Lung (tissue), 12 donors: ENCODE results near the gene PHF24. TPM values are rescaled to one million over a fixed set of nuclear protein-coding genes. Genes with fewer than 3 reads are reported as not detected.

Source experiments
- ATAC-seq: fragments of 200-7000 bp; cut with Tn5 transposase; one replicate; pipeline ENCODE4 v1.9.1; 2020; ENCODE audit warnings: moderate number of reproducible peaks; ENCODE audit not compliant: insufficient read depth, low FRiP score
- DNase-seq, 3 donors: peaks; one replicate each; pipeline ENCODE4 v3.0.0-alpha.2; 2013 to 2017
- H3K27ac ChIP-seq, 2 donors: one replicate each; pipeline ENCODE4 v1.5.1; 2013; ENCODE audit warnings: mild to moderate bottlenecking in 2 of 2, moderate library complexity in 2 of 2, control low read depth in 1 of 2, inconsistent platforms in 1 of 2, low read depth in 1 of 2, low read length in 1 of 2
- H3K27me3 ChIP-seq, 3 donors: one replicate each; pipeline ENCODE4 v1.5.1; 2013; ENCODE audit warnings: low read length in 2 of 3; ENCODE audit not compliant: control insufficient read depth in 3 of 3, insufficient read depth in 3 of 3
- H3K36me3 ChIP-seq, 4 donors: one replicate each; pipeline ENCODE4 v1.5.1; 2013; ENCODE audit warnings: low read length in 4 of 4, mild to moderate bottlenecking in 1 of 4, moderate library complexity in 1 of 4; ENCODE audit not compliant: control insufficient read depth in 4 of 4, insufficient read depth in 4 of 4
- H3K4me1 ChIP-seq, 5 donors: one replicate each; pipeline ENCODE4 v1.5.1; 2013; ENCODE audit warnings: low read length in 5 of 5, mild to moderate bottlenecking in 2 of 5, moderate library complexity in 1 of 5; ENCODE audit not compliant: control insufficient read depth in 5 of 5, insufficient read depth in 5 of 5
- H3K4me3 ChIP-seq: one replicate; pipeline ENCODE4 v1.5.1; 2013; ENCODE audit warnings: mild to moderate bottlenecking, control low read depth, moderate library complexity
- H3K9ac ChIP-seq, 2 donors: one replicate each; pipeline ENCODE4 v1.5.1; 2013; ENCODE audit warnings: low read length in 2 of 2, control low read depth in 1 of 2; ENCODE audit not compliant: insufficient read depth in 1 of 2
- H3K9me3 ChIP-seq, 4 donors: one replicate each; pipeline ENCODE4 v1.5.1; 2013; ENCODE audit warnings: low read length in 3 of 4, mild to moderate bottlenecking in 1 of 4, moderate library complexity in 1 of 4; ENCODE audit not compliant: control insufficient read depth in 4 of 4, insufficient read depth in 3 of 4
- WGBS, 2 donors: extraction: QIAGEN DNeasy Blood & Tissue Kit; methylation state at CpG; one replicate each; pipeline ENCODE4 v1.1.7; 2013; 5-methylcytosine and 5-hydroxymethylcytosine counted together
- polyA plus RNA-seq, 2 donors: library from polyadenylated mRNA; stranded (reverse); fragments of 200-250 nt; gene quantifications; one replicate each; pipeline ENCODE4 v1.2.1, GENCODE V29; 2013
- total RNA-seq, 2 donors: library from RNA; depleted of rRNA in 1 of 2; stranded (reverse); fragments of >200 nt in 1 of 2; gene quantifications; one replicate each; pipeline ENCODE4 v1.2.1, GENCODE V29; 2014 to 2021
- TF ChIP-seq, protein P1 (sequence below): IDR thresholded peaks from 2 replicates; pipeline ENCODE4 v1.5.1; 2012; ENCODE audit warnings: mild to moderate bottlenecking; ENCODE audit errors: control extremely low read depth, extremely low read depth
- donor health status: control.
- donor health status: control.
- donor health status: Bipolar disorder and iron deficiency.
- donor health status: healthy.
- donor health status: DM: yes; HTN: yes; CAD: no.

The PHF24 gene
- total and polyA plus RNA-seq, 4 donors: 0.10 to 1.0 (median 0.31) TPM

DNA sequence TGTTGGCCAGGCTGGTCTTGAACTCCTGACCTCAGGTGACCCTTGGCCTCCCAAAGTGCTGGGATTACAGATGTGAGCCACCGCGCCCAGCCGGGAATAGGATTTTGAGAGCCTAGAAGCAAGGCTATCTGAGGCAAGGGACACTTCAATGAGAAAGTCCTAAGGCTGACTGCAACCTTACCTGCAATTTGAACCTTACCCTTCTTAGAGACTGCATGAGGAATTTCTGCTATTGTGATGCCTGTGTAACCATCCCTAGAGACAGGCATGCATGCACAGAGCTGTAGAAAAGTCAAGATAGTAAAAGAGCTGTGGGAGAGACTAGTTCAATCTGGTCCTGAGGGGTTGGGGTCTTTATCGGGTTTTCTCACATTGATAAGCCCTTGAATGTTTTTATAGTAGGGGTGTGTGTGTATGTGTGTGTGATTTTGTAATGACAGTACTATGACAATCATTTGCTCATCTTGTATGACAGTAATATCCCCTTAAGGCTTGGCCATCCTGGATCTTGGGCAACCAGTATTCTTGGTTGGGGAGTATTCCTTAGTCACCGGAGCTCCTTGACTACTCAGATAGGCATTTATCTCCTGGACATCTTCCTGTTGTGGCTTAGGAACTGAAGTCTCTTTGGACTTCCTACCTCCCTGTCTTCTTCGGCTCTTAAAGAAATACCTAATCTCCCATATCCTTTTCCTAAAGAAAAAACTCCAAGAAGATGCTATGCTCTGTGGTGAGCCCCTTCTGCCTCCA is 42.6 kb downstream of the PHF24 start:
- no peaks in the 10 kb centered on the region for H3K9me3 ChIP-seq
- H3K27me3 ChIP-seq: no peaks in the 10 kb centered on the region
- no peak overlapping the region for H3K9ac ChIP-seq
- H3K36me3 ChIP-seq: peaks cover 3 to 13% (median 8%) of the 10 kb centered on the region in 4 donors
- H3K27ac ChIP-seq: no peak overlapping the region
- 88 to 90% methylated on average over 6 of the region's 6 CpGs for WGBS, 2 donors
- no peak overlapping the region for H3K4me3 ChIP-seq
- no peak for ATAC-seq
- DNase-seq: no peak
- peaks cover 0 to 6% (median 0%) of the 10 kb centered on the region in 5 donors for H3K4me1 ChIP-seq
- TF ChIP-seq, protein P1, sequence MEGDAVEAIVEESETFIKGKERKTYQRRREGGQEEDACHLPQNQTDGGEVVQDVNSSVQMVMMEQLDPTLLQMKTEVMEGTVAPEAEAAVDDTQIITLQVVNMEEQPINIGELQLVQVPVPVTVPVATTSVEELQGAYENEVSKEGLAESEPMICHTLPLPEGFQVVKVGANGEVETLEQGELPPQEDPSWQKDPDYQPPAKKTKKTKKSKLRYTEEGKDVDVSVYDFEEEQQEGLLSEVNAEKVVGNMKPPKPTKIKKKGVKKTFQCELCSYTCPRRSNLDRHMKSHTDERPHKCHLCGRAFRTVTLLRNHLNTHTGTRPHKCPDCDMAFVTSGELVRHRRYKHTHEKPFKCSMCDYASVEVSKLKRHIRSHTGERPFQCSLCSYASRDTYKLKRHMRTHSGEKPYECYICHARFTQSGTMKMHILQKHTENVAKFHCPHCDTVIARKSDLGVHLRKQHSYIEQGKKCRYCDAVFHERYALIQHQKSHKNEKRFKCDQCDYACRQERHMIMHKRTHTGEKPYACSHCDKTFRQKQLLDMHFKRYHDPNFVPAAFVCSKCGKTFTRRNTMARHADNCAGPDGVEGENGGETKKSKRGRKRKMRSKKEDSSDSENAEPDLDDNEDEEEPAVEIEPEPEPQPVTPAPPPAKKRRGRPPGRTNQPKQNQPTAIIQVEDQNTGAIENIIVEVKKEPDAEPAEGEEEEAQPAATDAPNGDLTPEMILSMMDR: no peak

DNA sequence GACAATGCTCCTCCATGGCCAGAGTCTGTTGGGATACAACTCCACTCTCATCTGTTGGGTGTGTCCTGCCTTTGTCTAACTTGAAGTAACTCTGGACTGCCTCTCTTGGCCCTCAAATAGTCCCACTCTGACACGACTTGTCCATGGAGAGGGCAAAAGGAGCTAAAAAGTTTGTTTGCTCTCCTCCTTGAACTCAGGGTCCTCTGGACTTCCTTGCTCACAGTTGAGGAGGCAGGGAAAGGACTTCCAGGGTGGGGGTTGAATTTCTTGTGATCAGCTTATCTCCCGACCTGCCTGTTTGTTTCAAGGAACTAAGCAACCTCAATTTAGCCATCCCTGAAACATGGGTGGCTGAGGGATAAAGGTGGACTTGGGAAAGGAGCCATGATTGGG is 43.2 kb downstream of the PHF24 start:
- H3K9ac ChIP-seq: no peak overlapping the region
- H3K9me3 ChIP-seq: no peaks in the 10 kb centered on the region
- no peak for DNase-seq
- peaks cover 0 to 6% (median 0%) of the 10 kb centered on the region in 5 donors for H3K4me1 ChIP-seq
- H3K27me3 ChIP-seq: no peaks in the 10 kb centered on the region
- peaks cover 3 to 12% (median 7%) of the 10 kb centered on the region in 4 donors for H3K36me3 ChIP-seq
- ATAC-seq: no peak
- TF ChIP-seq, protein P1: no peak
- 60 to 80% methylated on average over 2 of the region's 2 CpGs for WGBS, 2 donors
- H3K4me3 ChIP-seq: no peak overlapping the region
- H3K27ac ChIP-seq: no peak overlapping the region

DNA sequence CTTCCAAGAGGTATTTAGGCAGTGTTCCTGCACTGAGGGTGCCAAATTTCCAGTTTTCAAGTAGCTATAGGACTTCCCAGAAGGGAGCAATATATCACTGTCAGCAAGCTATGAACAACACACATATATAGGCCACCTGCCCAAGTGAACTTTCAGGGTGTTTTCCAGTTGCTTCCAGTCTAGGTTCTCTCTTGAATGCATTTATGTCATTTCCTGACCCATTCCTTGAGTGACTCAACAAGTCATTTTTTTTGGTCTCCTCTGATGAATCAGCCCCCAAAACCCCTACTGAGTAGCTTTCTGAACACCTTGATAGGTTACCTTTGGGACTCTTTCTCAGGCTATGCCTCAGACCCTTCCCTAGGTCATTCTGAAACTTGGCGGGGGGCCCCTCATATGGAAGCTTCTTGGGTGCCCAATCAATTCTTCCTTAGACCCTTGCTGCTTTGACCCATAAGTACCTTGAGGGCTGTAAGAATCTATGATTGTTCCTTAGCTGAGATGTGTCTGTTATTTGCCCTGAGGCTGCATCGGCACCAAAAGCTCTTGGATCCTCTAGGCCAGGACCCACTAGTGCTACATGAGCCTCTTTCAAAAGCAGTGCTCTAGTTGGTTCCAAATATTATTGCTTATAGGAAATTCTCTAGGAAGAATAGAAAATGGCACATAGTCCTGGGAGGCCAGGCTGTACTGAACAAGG is 43.9 kb downstream of the PHF24 start:
- Histone ChIP-seq H3K36me3 (peaks cover 1 to 5% (median 3%) of the 10 kb centered on the region in 4 donors), H3K9ac (no peak overlapping the region)
- ATAC-seq: no peak

More for the DNA sequence above, 43.9 kb downstream of the PHF24 start:
- TF ChIP-seq, protein P1: no peak
- no peak overlapping the region for H3K27ac ChIP-seq
- H3K4me3 ChIP-seq: no peak overlapping the region
- DNase-seq: no peak
- H3K4me1 ChIP-seq: peaks cover 0 to 5% (median 0%) of the 10 kb centered on the region in 5 donors
- H3K27me3 ChIP-seq: no peaks in the 10 kb centered on the region
- WGBS, 2 donors: 95 to 96% methylated on average over 2 of the region's 2 CpGs
- H3K9me3 ChIP-seq: no peaks in the 10 kb centered on the region
